Measurements from ENCODE around the gene DENND1A. TPM values are rescaled to one million over a fixed set of nuclear protein-coding genes. Genes with fewer than 3 reads are reported as not detected.

The DENND1A gene
- total RNA-seq, 1 experiment from 2014 or later, result 23.5 TPM

DNA sequence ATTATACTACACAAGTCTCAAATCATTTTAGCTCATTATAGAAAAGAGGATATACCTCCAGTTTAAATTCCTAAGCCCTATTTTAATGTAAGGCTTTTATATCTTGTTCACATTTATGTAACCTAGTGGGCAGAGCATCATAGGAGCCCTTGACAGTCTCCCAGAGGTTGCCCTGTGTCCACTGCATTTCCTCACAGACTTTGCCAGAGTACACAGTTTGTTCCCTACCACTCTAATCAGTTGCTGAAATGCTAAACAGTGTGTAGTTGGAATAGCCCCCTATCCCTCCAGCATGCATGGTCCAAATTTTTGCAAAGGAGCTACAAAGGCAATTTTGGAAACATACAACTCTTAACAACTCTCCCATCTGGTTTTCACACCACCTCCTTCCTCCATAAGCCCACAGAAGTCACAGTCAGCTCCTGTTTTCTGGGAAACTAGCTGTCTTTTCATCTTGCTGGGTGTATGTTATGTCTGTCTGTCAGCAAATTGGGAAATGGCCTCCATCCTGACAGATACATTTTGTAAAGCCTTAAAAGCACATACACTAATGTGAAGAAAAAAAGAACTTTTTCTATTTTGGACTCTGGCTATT is 212.2 kb downstream of the DENND1A start:
- H3K4me3 Mint-ChIP-seq, result no peak overlapping the region
- H3K27ac Mint-ChIP-seq, result no peak overlapping the region
- no peaks in the 10 kb centered on the region for H3K4me1 Mint-ChIP-seq
- peaks cover 29% of the 10 kb centered on the region for H3K36me3 Mint-ChIP-seq
- TF ChIP-seq USF2 (CRISPR knock-in tag; IDR thresholded peaks at IDR 0.05) (no peak), ESRRA (CRISPR knock-in tag; IDR thresholded peaks at IDR 0.05; ENCODE audit: borderline replicate concordance) (no peak), TP53 (CRISPR knock-in tag; IDR thresholded peaks at IDR 0.05) (no peak), ZNF121 (CRISPR knock-in tag; IDR thresholded peaks at IDR 0.05) (no peak), ZBTB43 (CRISPR knock-in tag; IDR thresholded peaks at IDR 0.05) (no peak), GRHL2 (CRISPR knock-in tag; IDR thresholded peaks at IDR 0.05; ENCODE audit: insufficient replicate concordance, severe bottlenecking) (no peak), MLX (CRISPR knock-in tag; IDR thresholded peaks at IDR 0.05) (no peak), JUN (CRISPR knock-in tag; IDR thresholded peaks at IDR 0.05) (no peak), ATF1 (CRISPR knock-in tag; IDR thresholded peaks at IDR 0.05) (no peak)
- ChIA-PET POLR2A (interaction anchor here (0.6 kb wide), 1 partner anchor 12 kb away, joined by 4 read pairs; no protein-coding TSS in a partner anchor), CTCF (interaction anchor here (1.4 kb wide), 1 partner anchor 174 kb away, joined by 3 read pairs; no protein-coding TSS in a partner anchor)
- ATAC-seq, result no peak
- peaks cover 2% of the 10 kb centered on the region for H3K27me3 Mint-ChIP-seq (ENCODE audit: low read depth)
- no peak for DNase-seq (ENCODE audit: low spot score)
- peaks cover 36% of the 10 kb centered on the region for H3K9me3 Mint-ChIP-seq

DNA sequence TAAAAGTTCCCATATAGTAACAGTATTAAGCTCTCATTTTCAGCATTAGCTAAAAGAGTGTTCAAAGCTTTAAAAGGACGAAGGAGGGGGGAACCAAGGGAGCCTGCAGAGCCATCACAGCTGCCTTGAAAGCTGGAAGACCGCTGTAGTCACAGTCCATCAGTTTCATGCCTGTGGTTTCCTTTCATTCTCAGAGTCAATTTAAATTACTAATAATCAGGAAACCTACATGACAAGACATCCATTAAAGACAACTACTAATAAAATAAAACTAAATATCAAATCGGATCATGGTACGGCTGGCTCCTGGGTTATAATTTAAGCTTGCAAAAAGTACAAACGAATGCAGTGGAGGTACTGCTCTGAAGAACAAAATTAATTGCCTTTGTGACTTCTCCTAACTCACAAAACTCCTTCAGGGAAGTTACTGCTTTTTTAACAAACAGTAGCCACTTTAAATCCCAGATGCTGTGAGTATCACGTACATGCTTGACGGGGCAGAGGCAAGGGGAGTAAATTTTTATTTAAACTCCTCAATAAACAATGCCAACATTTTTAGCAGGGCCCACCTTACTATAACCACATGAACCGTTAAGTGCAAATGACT is 213.5 kb downstream of the DENND1A start:
- Mint-ChIP-seq H3K4me1 (no peaks in the 10 kb centered on the region), H3K9me3 (peaks cover 24% of the 10 kb centered on the region), H3K27me3 (ENCODE audit: low read depth) (peaks cover 2% of the 10 kb centered on the region; the same call in 1 of the 2 replicates), H3K36me3 (peaks cover 16% of the 10 kb centered on the region), H3K4me3 (no peak overlapping the region), H3K27ac (no peak overlapping the region)
- TF ChIP-seq ZNF263 (CRISPR knock-in tag; IDR thresholded peaks at IDR 0.05; ENCODE audit: low read depth), result no peak
- TF ChIP-seq ATF1 (CRISPR knock-in tag; IDR thresholded peaks at IDR 0.05), result no peak
- TF ChIP-seq RELA (CRISPR knock-in tag; IDR thresholded peaks at IDR 0.05; ENCODE audit: borderline replicate concordance), result no peak
- TF ChIP-seq, protein P1, sequence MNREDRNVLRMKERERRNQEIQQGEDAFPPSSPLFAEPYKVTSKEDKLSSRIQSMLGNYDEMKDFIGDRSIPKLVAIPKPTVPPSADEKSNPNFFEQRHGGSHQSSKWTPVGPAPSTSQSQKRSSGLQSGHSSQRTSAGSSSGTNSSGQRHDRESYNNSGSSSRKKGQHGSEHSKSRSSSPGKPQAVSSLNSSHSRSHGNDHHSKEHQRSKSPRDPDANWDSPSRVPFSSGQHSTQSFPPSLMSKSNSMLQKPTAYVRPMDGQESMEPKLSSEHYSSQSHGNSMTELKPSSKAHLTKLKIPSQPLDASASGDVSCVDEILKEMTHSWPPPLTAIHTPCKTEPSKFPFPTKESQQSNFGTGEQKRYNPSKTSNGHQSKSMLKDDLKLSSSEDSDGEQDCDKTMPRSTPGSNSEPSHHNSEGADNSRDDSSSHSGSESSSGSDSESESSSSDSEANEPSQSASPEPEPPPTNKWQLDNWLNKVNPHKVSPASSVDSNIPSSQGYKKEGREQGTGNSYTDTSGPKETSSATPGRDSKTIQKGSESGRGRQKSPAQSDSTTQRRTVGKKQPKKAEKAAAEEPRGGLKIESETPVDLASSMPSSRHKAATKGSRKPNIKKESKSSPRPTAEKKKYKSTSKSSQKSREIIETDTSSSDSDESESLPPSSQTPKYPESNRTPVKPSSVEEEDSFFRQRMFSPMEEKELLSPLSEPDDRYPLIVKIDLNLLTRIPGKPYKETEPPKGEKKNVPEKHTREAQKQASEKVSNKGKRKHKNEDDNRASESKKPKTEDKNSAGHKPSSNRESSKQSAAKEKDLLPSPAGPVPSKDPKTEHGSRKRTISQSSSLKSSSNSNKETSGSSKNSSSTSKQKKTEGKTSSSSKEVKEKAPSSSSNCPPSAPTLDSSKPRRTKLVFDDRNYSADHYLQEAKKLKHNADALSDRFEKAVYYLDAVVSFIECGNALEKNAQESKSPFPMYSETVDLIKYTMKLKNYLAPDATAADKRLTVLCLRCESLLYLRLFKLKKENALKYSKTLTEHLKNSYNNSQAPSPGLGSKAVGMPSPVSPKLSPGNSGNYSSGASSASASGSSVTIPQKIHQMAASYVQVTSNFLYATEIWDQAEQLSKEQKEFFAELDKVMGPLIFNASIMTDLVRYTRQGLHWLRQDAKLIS (CRISPR knock-in tag; IDR thresholded peaks at IDR 0.05; ENCODE audit: borderline replicate concordance), result no peak
- TF ChIP-seq ZNF396 (CRISPR knock-in tag; IDR thresholded peaks at IDR 0.05; ENCODE audit: borderline replicate concordance), result no peak
- TF ChIP-seq, protein P2, sequence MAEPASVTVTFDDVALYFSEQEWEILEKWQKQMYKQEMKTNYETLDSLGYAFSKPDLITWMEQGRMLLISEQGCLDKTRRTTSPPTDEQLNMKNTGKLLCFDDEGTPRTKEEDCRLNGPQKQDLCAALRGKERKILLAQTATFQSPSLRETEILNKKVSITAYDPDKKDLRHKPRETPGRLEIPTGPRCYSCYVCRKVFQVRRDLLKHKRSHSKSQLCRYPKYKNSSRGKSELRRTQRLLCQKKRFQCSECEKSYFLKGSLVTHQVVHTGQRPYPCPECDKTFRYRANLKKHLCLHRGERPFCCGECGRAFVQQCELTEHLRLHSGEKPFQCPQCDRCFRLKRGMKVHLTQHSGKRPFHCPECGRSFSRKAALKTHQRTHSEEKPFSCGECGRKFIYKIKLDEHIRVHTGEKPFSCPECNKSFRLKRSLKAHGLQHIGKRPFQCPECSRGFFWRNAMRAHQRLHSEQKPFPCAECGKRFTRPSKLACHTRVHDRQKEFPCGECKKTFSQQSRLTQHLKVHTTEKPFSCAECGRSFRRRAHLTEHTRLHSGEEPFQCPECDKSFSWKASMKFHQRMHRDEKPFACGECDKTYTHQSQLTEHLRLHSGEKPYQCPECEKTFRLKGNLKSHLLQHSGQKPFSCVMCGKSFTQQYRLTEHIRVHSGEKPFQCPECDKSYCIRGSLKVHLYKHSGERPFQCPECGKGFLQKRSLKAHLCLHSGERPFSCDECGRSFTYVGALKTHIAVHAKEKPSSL (CRISPR knock-in tag; conservative IDR thresholded peaks at IDR 0.05), result no peak
- no peak for TF ChIP-seq E2F5 (CRISPR knock-in tag; IDR thresholded peaks at IDR 0.05)
- no peak for TF ChIP-seq JUN (CRISPR knock-in tag; IDR thresholded peaks at IDR 0.05)
- no peak for TF ChIP-seq ESRRA (CRISPR knock-in tag; IDR thresholded peaks at IDR 0.05; ENCODE audit: borderline replicate concordance)
- TF ChIP-seq IRF2 (CRISPR knock-in tag; IDR thresholded peaks at IDR 0.05; ENCODE audit: borderline replicate concordance, low read depth), result no peak
- TF ChIP-seq, protein P3, sequence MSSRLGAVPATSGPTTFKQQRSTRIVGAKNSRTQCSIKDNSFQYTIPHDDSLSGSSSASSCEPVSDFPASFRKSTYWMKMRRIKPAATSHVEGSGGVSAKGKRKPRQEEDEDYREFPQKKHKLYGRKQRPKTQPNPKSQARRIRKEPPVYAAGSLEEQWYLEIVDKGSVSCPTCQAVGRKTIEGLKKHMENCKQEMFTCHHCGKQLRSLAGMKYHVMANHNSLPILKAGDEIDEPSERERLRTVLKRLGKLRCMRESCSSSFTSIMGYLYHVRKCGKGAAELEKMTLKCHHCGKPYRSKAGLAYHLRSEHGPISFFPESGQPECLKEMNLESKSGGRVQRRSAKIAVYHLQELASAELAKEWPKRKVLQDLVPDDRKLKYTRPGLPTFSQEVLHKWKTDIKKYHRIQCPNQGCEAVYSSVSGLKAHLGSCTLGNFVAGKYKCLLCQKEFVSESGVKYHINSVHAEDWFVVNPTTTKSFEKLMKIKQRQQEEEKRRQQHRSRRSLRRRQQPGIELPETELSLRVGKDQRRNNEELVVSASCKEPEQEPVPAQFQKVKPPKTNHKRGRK (CRISPR knock-in tag; IDR thresholded peaks at IDR 0.05; ENCODE audit: borderline replicate concordance), result no peak
- ChIA-PET POLR2A (no interaction called here), CTCF (no interaction called here)
- no peak for ATAC-seq
- no peak for DNase-seq (ENCODE audit: low spot score)
